Smooth muscle cell (in vitro differentiated cells): ENCODE measurements around the gene RSPH3. TPM values are rescaled to one million over a fixed set of nuclear protein-coding genes. Genes with fewer than 3 reads are reported as not detected.

Experiments used
- DNase-seq: peaks from one replicate; lab custom pipeline; 2025; ENCODE audit not compliant: unreplicated experiment; lab: John Stamatoyannopoulos, UW
- H2AFZ ChIP-seq: fragments of 200-600 bp; sonication (generic); 2 replicates; pipeline ENCODE4 v1.6.0; 2016; ENCODE audit warnings: antibody characterized with exemption, low read depth, mild to moderate bottlenecking
- H3F3A ChIP-seq: fragments of 200-600 bp; sonication (generic); 2 replicates; pipeline ENCODE4 v1.6.0; 2017; ENCODE audit warnings: antibody characterized with exemption, low read depth
- H3K27ac ChIP-seq: fragments of 200-600 bp; sonication (generic); 2 replicates; pipeline ENCODE4 v1.5.1; 2016; ENCODE audit warnings: low read depth, mild to moderate bottlenecking
- H3K27me3 ChIP-seq: fragments of 200-600 bp; sonication (generic); 2 replicates; pipeline ENCODE4 v1.6.1; 2016; ENCODE audit warnings: low read depth, mild to moderate bottlenecking
- H3K36me3 ChIP-seq: fragments of 200-600 bp; sonication (generic); 2 replicates; pipeline ENCODE4 v1.5.1; 2016; ENCODE audit warnings: low read depth
- H3K4me1 ChIP-seq: fragments of 200-600 bp; sonication (generic); 2 replicates; pipeline ENCODE4 v1.5.1; 2016; ENCODE audit warnings: low read depth
- H3K4me2 ChIP-seq: fragments of 200-600 bp; sonication (generic); 2 replicates; pipeline ENCODE4 v1.6.0; 2016; ENCODE audit warnings: mild to moderate bottlenecking
- H3K4me3 ChIP-seq: fragments of 200-600 bp; sonication (generic); 2 replicates; pipeline ENCODE4 v1.5.1; 2016; ENCODE audit warnings: mild to moderate bottlenecking
- H3K79me2 ChIP-seq: fragments of 200-600 bp; sonication (generic); 2 replicates; pipeline ENCODE4 v1.6.0; 2016; ENCODE audit warnings: low read depth, mild to moderate bottlenecking
- H3K9ac ChIP-seq: fragments of 200-600 bp; sonication (generic); 2 replicates; pipeline ENCODE4 v1.6.0; 2016; ENCODE audit warnings: low read depth
- H3K9me3 ChIP-seq: fragments of 200-600 bp; sonication (generic); replicated peaks from 2 replicates; pipeline ENCODE4 v1.5.1; 2016; ENCODE audit warnings: low read depth
- H4K20me1 ChIP-seq: fragments of 200-600 bp; sonication (generic); 2 replicates; pipeline ENCODE4 v1.6.0; 2016; ENCODE audit warnings: low read depth
- WGBS: methylation state at CpG from one replicate; pipeline ENCODE4 v1.1.7; 2016; ENCODE audit warnings: low lambda C conversion rate; 5-methylcytosine and 5-hydroxymethylcytosine counted together
- polyA plus RNA-seq: library from polyadenylated mRNA; unstranded; fragments of >200 nt; fragmentation: Nextera tagmentation; extraction: Ambion mirVana; gene quantifications from 2 replicates; pipeline ENCODE4 v1.2.1, GENCODE V29; 2016
- total RNA-seq: library from RNA; depleted of rRNA; stranded (reverse); fragments of >200 nt; gene quantifications from 2 replicates; pipeline ENCODE4 v1.2.3, GENCODE V29; 2014
- TF ChIP-seq, protein P1 (sequence below): fragments of 200-600 bp; sonication (generic); IDR thresholded peaks from 2 replicates; pipeline ENCODE4 v1.5.1; 2017; ENCODE audit warnings: borderline replicate concordance, mild to moderate bottlenecking, antibody characterized with exemption; ENCODE audit not compliant: insufficient read depth, poor library complexity, severe bottlenecking

RSPH3 gene
- total and polyA plus RNA-seq, 2 experiments from 2014 or later, result 7.1 to 7.5 TPM

DNA sequence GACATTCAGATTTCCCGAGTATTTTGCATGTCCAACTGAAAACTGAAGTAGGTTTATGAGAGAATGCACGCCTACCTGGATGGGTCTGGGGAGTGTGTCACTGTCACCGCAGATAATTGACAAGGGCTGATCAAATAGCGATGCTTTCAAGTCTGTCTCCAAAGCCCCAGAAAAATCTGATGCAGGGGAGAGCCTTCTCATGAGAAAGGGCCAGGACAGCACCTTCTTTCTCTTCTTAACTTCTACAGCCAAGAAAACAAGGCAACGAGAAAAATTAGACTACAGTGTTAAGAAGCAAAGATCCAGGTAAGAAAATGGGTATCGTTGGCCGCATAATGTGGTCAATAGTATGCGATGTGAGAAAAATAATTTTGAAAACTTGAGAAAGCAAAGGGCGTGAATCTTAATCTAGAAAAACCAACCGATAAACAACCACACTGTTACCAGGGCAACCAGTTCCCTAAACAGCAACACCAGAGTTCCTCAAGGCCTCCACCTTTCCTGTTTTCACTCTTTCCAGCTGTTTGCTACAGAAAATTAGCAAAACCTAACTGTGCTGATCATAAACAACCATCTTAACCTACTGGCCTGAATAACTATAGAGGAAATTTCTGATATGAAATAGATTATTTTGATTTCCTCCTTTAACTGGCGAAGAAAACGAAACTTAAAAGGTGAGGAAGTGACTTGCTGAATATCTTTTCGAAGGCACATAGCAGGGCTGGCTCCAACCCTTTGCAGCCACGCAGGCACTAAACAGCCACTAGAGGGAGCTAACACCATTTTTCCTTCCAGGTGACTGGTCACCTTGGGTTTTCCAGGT is 42.2 kb upstream of the RSPH3 start:
- 66% methylated on average over 14 of the region's 14 CpGs for WGBS
- DNase-seq, result no peak
- Histone ChIP-seq H3K79me2 (no peaks in the 10 kb centered on the region), H2AFZ (no peak overlapping the region), H3K4me2 (no peak overlapping the region), H3K9ac (no peak overlapping the region), H3K4me1 (peaks cover 3% of the 10 kb centered on the region), H3K36me3 (no peaks in the 10 kb centered on the region), H3K4me3 (peak overlapping the region; percentile 30), H3K9me3 (no peaks in the 10 kb centered on the region), H3K27me3 (no peaks in the 10 kb centered on the region), H3K27ac (no peak overlapping the region), H4K20me1 (no peaks in the 10 kb centered on the region), H3F3A (no peaks in the 10 kb centered on the region)
- TF ChIP-seq, protein P1, sequence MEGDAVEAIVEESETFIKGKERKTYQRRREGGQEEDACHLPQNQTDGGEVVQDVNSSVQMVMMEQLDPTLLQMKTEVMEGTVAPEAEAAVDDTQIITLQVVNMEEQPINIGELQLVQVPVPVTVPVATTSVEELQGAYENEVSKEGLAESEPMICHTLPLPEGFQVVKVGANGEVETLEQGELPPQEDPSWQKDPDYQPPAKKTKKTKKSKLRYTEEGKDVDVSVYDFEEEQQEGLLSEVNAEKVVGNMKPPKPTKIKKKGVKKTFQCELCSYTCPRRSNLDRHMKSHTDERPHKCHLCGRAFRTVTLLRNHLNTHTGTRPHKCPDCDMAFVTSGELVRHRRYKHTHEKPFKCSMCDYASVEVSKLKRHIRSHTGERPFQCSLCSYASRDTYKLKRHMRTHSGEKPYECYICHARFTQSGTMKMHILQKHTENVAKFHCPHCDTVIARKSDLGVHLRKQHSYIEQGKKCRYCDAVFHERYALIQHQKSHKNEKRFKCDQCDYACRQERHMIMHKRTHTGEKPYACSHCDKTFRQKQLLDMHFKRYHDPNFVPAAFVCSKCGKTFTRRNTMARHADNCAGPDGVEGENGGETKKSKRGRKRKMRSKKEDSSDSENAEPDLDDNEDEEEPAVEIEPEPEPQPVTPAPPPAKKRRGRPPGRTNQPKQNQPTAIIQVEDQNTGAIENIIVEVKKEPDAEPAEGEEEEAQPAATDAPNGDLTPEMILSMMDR, result peak; percentile 95

DNA sequence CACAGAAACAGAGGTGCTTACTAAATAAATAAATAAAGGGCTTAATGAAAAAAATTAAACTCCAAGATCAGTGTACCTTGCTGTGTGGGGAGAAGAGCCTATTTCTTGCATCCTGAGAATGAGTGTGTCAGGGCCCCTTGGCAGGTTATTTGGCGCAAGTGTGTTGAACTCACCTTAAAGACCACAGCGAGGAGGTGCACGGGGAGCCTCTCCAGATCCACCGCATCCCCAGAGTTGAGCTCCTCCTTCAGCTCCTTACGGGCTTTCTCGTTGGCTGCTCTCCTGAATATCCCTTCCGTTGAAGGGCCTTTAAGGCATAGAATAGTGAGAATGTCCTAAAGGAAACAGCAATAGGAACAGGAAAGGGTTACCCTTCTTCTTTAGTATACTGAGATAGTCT is 41.2 kb upstream of the RSPH3 start:
- peaks cover 3% of the 10 kb centered on the region for H3K4me1 ChIP-seq
- no peak overlapping the region for H3K27ac ChIP-seq
- no peaks in the 10 kb centered on the region for H4K20me1 ChIP-seq
- H3K36me3 ChIP-seq, result no peaks in the 10 kb centered on the region
- DNase-seq, result no peak
- 95% methylated on average over 7 of the region's 7 CpGs for WGBS
- H2AFZ ChIP-seq, result no peak overlapping the region
- H3K9me3 ChIP-seq, result no peaks in the 10 kb centered on the region
- H3F3A ChIP-seq, result no peaks in the 10 kb centered on the region
- H3K4me2 ChIP-seq, result no peak overlapping the region
- no peak overlapping the region for H3K4me3 ChIP-seq
- TF ChIP-seq, protein P1, result no peak
- H3K27me3 ChIP-seq, result no peaks in the 10 kb centered on the region
- no peak overlapping the region for H3K9ac ChIP-seq
- no peaks in the 10 kb centered on the region for H3K79me2 ChIP-seq

DNA sequence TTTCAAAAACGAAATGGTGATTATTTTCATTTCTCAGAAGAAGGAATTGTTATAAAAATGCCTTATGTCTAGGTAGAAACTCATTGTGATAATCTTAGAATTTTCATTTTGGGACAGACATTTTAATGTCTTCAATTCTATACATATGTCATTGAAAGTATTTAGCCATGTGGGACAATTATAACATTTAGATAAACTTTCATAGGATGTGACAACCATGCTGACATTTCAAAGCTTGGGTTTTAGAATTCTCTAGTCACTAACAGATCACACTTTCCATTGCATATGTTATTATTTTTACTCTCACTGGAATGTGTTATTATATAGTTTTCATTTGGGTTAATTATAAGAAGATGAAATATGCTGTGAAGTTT is 39.9 kb upstream of the RSPH3 start:
- TF ChIP-seq, protein P1, result no peak
- no peaks in the 10 kb centered on the region for H3K27me3 ChIP-seq
- H3F3A ChIP-seq, result no peaks in the 10 kb centered on the region
- peak overlapping the region; percentile 46 for H3K4me2 ChIP-seq
- peak overlapping the region; percentile 6 for H3K9ac ChIP-seq
- peak overlapping the region; percentile 81 for H3K27ac ChIP-seq
- H3K79me2 ChIP-seq, result no peaks in the 10 kb centered on the region
- DNase-seq, result no peak
- no peak overlapping the region for H3K4me3 ChIP-seq
- H3K9me3 ChIP-seq, result no peaks in the 10 kb centered on the region
- no peaks in the 10 kb centered on the region for H4K20me1 ChIP-seq
- no peak overlapping the region for H2AFZ ChIP-seq
- H3K36me3 ChIP-seq, result no peaks in the 10 kb centered on the region
- 78% methylated on average over 1 of the region's 1 CpG for WGBS
- H3K4me1 ChIP-seq, result peaks cover 3% of the 10 kb centered on the region
